Measurements from ENCODE around the gene CDC42EP3. TPM values are rescaled to one million over a fixed set of nuclear protein-coding genes. Genes with fewer than 3 reads are reported as not detected.
A peak's percentile ranks its signal among the peaks of the same experiment; 100 is the strongest.

The CDC42EP3 gene
- total RNA-seq, 1 experiment from 2014 or later, result 50.8 TPM

DNA sequence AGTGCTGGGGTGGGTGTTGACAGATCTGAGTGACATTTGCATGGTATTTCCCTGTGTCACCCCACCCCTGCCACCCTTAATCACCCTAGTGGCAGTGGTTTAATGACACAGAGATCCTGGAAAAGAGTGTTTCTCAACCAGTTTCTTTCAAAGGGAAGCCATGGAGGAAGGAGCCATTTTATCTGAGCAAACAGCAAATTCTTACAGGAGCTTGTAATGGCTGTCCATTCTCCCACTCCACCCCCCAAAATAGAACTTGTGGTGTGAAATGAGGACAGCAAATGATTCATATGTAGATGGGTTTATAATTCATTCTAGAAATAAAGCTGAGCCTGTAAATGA lies 51.5 kb downstream of the CDC42EP3 start:
- H3K36me3 ChIP-seq, result no peaks in the 10 kb centered on the region
- no peaks in the 10 kb centered on the region; the same call in 1 of the 2 replicates for H3K9me3 ChIP-seq (replicated peaks)
- no peaks in the 10 kb centered on the region for H3K27me3 ChIP-seq (replicated peaks)
- H3K27ac ChIP-seq, result no peak overlapping the region
- H3K4me1 ChIP-seq (replicated peaks), result peaks cover 33% of the 10 kb centered on the region
- H3K4me3 ChIP-seq, result no peak overlapping the region
- DNase-seq (ENCODE audit: low read depth in 1 of 2, low spot score in 2 of 2), result no peak

DNA sequence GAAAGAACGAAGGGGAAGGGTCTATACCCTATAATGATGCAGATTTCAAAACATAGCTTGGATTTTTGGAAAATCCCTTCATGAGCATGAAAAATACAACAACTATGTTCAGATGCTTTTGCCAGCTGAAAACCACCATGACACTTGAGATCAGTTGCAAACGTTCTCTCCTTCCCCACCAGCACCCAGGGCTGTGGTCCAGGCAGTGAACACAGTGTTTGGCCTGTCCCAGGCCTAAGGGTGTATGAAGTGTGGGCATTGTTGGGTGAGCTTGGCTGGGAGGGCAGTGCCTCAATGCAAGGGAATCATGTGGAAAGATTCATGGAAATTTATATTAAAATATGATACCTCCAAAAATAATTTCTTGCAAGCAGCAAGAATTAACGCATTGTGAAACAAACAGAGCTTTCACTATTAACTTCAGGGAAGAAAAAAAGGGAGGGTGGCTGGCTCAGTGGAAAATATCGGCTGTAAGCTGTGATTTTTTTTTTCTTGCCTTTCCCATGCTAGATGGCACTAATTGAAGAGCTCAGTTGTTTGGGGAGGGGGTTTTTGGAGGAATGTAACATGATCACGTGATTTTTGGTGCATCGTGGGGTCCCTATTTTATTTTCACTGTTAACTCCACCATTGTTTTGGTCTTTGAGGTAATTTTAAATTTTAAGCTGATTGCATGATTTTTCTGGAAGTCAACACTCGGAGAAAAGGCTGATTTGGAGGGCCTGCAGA lies 52.0 kb downstream of the CDC42EP3 start:
- no peak overlapping the region for H3K27ac ChIP-seq

GRCh38 chr2:37618326-37618725 lies 53.1 kb downstream of the CDC42EP3 start:
- Histone ChIP-seq H3K27ac (no peak overlapping the region), H3K9me3 (replicated peaks) (no peaks in the 10 kb centered on the region; the same call in 1 of the 2 replicates), H3K27me3 (replicated peaks) (no peaks in the 10 kb centered on the region), H3K36me3 (no peaks in the 10 kb centered on the region), H3K4me3 (no peak overlapping the region), H3K4me1 (replicated peaks) (peaks cover 22% of the 10 kb centered on the region)
- DNase-seq (ENCODE audit: low read depth in 1 of 2, low spot score in 2 of 2), result no peak

More for the DNA sequence above, 52.0 kb downstream of the CDC42EP3 start:
- Histone ChIP-seq H3K4me3 (no peak overlapping the region), H3K9me3 (replicated peaks) (no peaks in the 10 kb centered on the region; the same call in 1 of the 2 replicates), H3K27me3 (replicated peaks) (no peaks in the 10 kb centered on the region), H3K4me1 (replicated peaks) (peaks cover 27% of the 10 kb centered on the region), H3K36me3 (no peaks in the 10 kb centered on the region)
- no peak for DNase-seq (ENCODE audit: low read depth in 1 of 2, low spot score in 2 of 2)

DNA sequence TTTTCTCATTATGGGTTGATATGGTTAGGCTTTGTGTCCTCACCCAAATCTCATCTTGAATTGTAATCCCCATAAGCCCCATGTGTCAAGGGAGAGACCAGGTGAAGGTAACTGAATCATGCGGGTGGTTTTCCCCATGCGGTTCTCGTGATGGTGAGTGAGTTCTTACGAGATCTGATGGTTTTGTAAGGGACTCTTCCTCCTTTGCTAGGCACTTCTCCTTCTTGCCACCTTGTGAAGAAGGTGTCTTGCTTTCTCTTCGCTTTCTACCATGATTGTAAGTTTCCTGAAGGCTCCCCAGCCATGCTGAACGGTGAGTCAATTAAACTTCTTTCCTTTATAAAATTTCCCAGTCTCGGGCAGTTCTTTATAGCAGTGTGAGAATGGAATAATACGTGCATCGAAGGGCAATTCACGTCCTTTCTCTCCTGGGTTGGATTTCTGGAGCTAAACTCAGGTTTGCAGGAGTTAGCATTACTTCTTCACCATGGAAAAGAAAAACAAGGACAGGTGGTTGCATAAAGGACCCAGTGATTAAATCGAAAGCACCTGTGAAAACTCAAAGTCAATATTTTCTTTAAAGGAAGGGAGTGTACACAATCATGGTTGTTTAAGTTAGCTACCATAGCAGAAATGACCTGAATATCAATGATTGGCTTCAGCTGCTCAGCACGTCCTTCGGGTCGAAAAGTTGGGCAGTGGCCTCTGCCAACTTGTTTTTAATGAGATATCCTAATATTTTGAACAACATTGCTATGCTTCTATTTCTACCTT lies 54.1 kb downstream of the CDC42EP3 start:
- H3K9me3 ChIP-seq (replicated peaks), result no peaks in the 10 kb centered on the region; the same call in 1 of the 2 replicates
- no peaks in the 10 kb centered on the region for H3K36me3 ChIP-seq
- H3K27me3 ChIP-seq (replicated peaks), result no peaks in the 10 kb centered on the region
- H3K4me1 ChIP-seq (replicated peaks), result peaks cover 22% of the 10 kb centered on the region
- DNase-seq (ENCODE audit: low read depth in 1 of 2, low spot score in 2 of 2), result no peak
- H3K4me3 ChIP-seq, result no peak overlapping the region
- no peak overlapping the region for H3K27ac ChIP-seq

GRCh38 chr2:37616677-37617005 lies 54.8 kb downstream of the CDC42EP3 start:
- no peaks in the 10 kb centered on the region; the same call in 1 of the 2 replicates for H3K9me3 ChIP-seq (replicated peaks)
- no peak overlapping the region for H3K4me3 ChIP-seq
- H3K4me1 ChIP-seq (replicated peaks), result peaks cover 22% of the 10 kb centered on the region
- no peaks in the 10 kb centered on the region for H3K36me3 ChIP-seq
- no peak overlapping the region for H3K27ac ChIP-seq
- no peaks in the 10 kb centered on the region for H3K27me3 ChIP-seq (replicated peaks)
- no peak for DNase-seq (ENCODE audit: low read depth in 1 of 2, low spot score in 2 of 2)

DNA sequence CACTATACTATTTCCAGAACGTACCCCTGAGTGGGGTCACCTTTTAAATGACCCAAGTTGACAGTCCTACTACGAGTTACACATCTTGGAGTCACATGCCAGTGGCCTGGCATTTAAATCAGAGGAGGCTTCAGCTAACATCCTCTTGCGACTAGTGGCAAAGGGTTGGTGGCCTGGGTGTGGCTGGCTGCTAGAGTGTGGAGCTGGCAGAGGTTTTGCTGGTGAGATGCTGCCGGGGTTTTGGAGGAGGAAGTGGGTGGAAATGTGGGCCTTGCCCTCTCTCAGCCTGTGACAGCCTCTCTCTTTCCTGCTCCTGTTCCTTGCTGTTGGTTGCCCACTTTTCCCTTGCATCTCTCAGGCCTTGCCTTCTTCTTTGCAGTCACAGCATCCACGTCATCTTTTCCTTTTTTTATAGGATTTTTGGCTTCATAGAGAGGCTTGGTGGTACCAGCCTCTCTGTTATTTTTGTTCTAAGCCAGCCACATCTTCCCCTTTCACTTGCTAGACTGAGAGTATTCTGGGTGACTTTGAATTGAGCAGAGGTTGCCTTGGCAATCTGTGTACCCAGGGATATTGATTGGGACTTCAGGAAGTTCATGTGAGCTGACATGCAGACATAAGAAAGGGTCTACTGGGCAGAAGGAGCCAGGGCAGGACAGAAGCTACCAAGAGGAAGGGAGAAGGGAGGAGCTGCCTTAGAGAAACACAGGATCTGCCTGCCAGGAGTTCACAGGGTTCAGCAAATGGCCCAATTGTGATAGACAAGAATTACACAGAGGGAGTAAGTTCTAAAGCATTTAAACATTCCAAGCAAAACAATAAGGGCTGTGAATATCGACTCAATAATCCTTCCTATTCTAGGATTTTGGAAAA lies 55.4 kb downstream of the CDC42EP3 start:
- H3K27ac ChIP-seq, result peak overlapping the region; percentile 17

GRCh38 chr2:37614061-37614738 lies 57.2 kb downstream of the CDC42EP3 start:
- H3K27ac ChIP-seq, result no peak overlapping the region
- peaks cover 22% of the 10 kb centered on the region for H3K4me1 ChIP-seq (replicated peaks)

More for the DNA sequence above, 55.4 kb downstream of the CDC42EP3 start:
- H3K27me3 ChIP-seq (replicated peaks), result no peaks in the 10 kb centered on the region
- H3K4me1 ChIP-seq (replicated peaks), result peaks cover 22% of the 10 kb centered on the region
- no peaks in the 10 kb centered on the region; the same call in 1 of the 2 replicates for H3K9me3 ChIP-seq (replicated peaks)
- no peaks in the 10 kb centered on the region for H3K36me3 ChIP-seq
- DNase-seq (ENCODE audit: low read depth in 1 of 2, low spot score in 2 of 2), result peak in 1 of 2 experiments; percentile 52
- H3K4me3 ChIP-seq, result no peak overlapping the region

DNA sequence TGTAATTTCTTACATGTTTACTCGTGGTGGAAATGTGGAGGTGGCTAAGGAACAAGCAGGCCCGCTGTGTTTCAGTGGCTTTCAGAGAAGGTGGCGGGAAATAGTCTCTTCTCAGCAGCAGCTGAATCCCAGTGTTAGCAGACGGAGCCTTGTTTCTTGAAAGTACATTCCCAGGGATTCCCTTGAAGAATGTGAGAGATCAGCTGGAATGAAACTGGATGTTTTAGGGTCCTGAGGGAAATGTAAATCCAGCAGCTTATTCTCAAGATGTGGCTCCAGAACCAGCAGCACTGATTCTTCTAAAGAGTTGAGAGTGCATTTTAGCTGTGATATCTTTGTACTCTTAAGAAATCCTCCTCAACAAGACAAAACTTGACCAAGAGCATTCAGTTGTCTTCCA lies 59.1 kb downstream of the CDC42EP3 start:
- H3K4me1 ChIP-seq (replicated peaks), result peaks cover 22% of the 10 kb centered on the region
- no peaks in the 10 kb centered on the region for H3K27me3 ChIP-seq (replicated peaks)
- no peaks in the 10 kb centered on the region; the same call in 1 of the 2 replicates for H3K9me3 ChIP-seq (replicated peaks)
- DNase-seq (ENCODE audit: low read depth in 1 of 2, low spot score in 2 of 2), result no peak
- H3K27ac ChIP-seq, result no peak overlapping the region
- no peaks in the 10 kb centered on the region for H3K36me3 ChIP-seq
- H3K4me3 ChIP-seq, result no peak overlapping the region

More at GRCh38 chr2:37614061-37614738, 57.2 kb downstream of the CDC42EP3 start:
- no peak for DNase-seq (ENCODE audit: low read depth in 1 of 2, low spot score in 2 of 2)
- Histone ChIP-seq H3K36me3 (no peaks in the 10 kb centered on the region), H3K27me3 (replicated peaks) (no peaks in the 10 kb centered on the region), H3K9me3 (replicated peaks) (no peaks in the 10 kb centered on the region; the same call in 1 of the 2 replicates), H3K4me3 (no peak overlapping the region)

GRCh38 chr2:37610638-37611289 lies 60.7 kb downstream of the CDC42EP3 start:
- H3K9me3 ChIP-seq (replicated peaks), result no peaks in the 10 kb centered on the region
- no peak overlapping the region for H3K27ac ChIP-seq
- no peaks in the 10 kb centered on the region for H3K27me3 ChIP-seq (replicated peaks)
- H3K4me3 ChIP-seq, result no peak overlapping the region
- DNase-seq (ENCODE audit: low read depth in 1 of 2, low spot score in 2 of 2), result no peak
- no peaks in the 10 kb centered on the region for H3K36me3 ChIP-seq
- peaks cover 6% of the 10 kb centered on the region for H3K4me1 ChIP-seq (replicated peaks)

GRCh38 chr2:37609782-37610181 lies 61.7 kb downstream of the CDC42EP3 start:
- Histone ChIP-seq H3K9me3 (replicated peaks) (no peaks in the 10 kb centered on the region), H3K36me3 (no peaks in the 10 kb centered on the region), H3K27me3 (replicated peaks) (no peaks in the 10 kb centered on the region), H3K27ac (no peak overlapping the region), H3K4me3 (no peak overlapping the region), H3K4me1 (replicated peaks) (peaks cover 5% of the 10 kb centered on the region)
- DNase-seq (ENCODE audit: low read depth in 1 of 2, low spot score in 2 of 2), result no peak

- no peak for DNase-seq (ENCODE audit: low read depth in 1 of 2, low spot score in 2 of 2)
- H3K9me3 ChIP-seq (replicated peaks), result no peaks in the 10 kb centered on the region
- H3K27me3 ChIP-seq (replicated peaks), result no peaks in the 10 kb centered on the region
These were observed 66.7 kb downstream of the CDC42EP3 start for GRCh38 chr2:37604716-37605115.

GRCh38 chr2:37602702-37603101 lies 68.7 kb downstream of the CDC42EP3 start:
- Histone ChIP-seq H3K4me1 (replicated peaks) (peaks cover 3% of the 10 kb centered on the region; the same call in 1 of the 2 replicates), H3K27ac (no peak overlapping the region), H3K27me3 (replicated peaks) (no peaks in the 10 kb centered on the region), H3K4me3 (no peak overlapping the region), H3K9me3 (replicated peaks) (no peaks in the 10 kb centered on the region), H3K36me3 (no peaks in the 10 kb centered on the region)
- DNase-seq (ENCODE audit: low read depth in 1 of 2, low spot score in 2 of 2), result no peak

More at GRCh38 chr2:37604716-37605115, 66.7 kb downstream of the CDC42EP3 start:
- Histone ChIP-seq H3K36me3 (no peaks in the 10 kb centered on the region), H3K4me1 (replicated peaks) (peaks cover 3% of the 10 kb centered on the region; the same call in 1 of the 2 replicates), H3K27ac (no peak overlapping the region), H3K4me3 (no peak overlapping the region)
